DOHH2 (cell line): ENCODE data around the gene IL16.

Experiments used
- H3F3A ChIP-seq: fragments of 200-600 bp; sonication (generic), shearing (Covaris generic); 2 replicates; pipeline ENCODE4 v1.6.0; 2016; ENCODE audit warnings: antibody characterized with exemption, mild to moderate bottlenecking; ENCODE audit not compliant: control insufficient read depth, insufficient read depth
- H3K27ac ChIP-seq: fragments of 200-600 bp; sonication (generic); 2 replicates; pipeline ENCODE4 v1.5.1; 2014; ENCODE audit warnings: low read depth, mild to moderate bottlenecking, low read length, moderate library complexity
- H3K27me3 ChIP-seq: fragments of 200-600 bp; sonication (generic); 2 replicates; pipeline ENCODE4 v1.6.1; 2014; ENCODE audit warnings: mild to moderate bottlenecking, low read length, mixed read lengths; ENCODE audit not compliant: control insufficient read depth
- H3K36me3 ChIP-seq: fragments of 200-600 bp; sonication (generic); 2 replicates; pipeline ENCODE4 v1.6.1; 2014; ENCODE audit warnings: mild to moderate bottlenecking, low read length, moderate library complexity, mixed read lengths; ENCODE audit not compliant: control insufficient read depth
- H3K4me1 ChIP-seq: fragments of 200-600 bp; sonication (generic); 2 replicates; pipeline ENCODE4 v1.6.1; 2014; ENCODE audit warnings: mild to moderate bottlenecking, low read length, mixed read lengths; ENCODE audit not compliant: control insufficient read depth
- H3K4me2 ChIP-seq: fragments of 200-600 bp; sonication (generic); 2 replicates; pipeline ENCODE4 v1.6.0; 2014; ENCODE audit warnings: mild to moderate bottlenecking, low read length, moderate library complexity
- H3K4me3 ChIP-seq: fragments of 200-600 bp; sonication (generic); 2 replicates; pipeline ENCODE4 v1.5.1; 2014; ENCODE audit warnings: mild to moderate bottlenecking, low read length, mixed read lengths
- H3K79me2 ChIP-seq: fragments of 200-600 bp; sonication (generic); 2 replicates; pipeline ENCODE4 v1.6.1; 2014; ENCODE audit warnings: mild to moderate bottlenecking, low read length, mixed read lengths; ENCODE audit not compliant: control insufficient read depth
- H3K9me2 ChIP-seq: fragments of 200-600 bp; sonication (generic); replicated peaks from 2 replicates; pipeline ENCODE4 v1.6.1; 2014; ENCODE audit warnings: mild to moderate bottlenecking, low read length, mixed read lengths; ENCODE audit not compliant: control insufficient read depth
- H3K9me3 ChIP-seq: fragments of 200-600 bp; sonication (generic); 2 replicates; pipeline ENCODE4 v1.6.1; 2014; ENCODE audit warnings: antibody characterized with exemption, low read length, mixed read lengths; ENCODE audit not compliant: control insufficient read depth, insufficient read depth
- H4K20me1 ChIP-seq: fragments of 200-600 bp; sonication (generic); 2 replicates; pipeline ENCODE4 v1.6.0; 2014; ENCODE audit warnings: low read depth, mild to moderate bottlenecking, antibody characterized with exemption, low read length, moderate library complexity; ENCODE audit not compliant: control insufficient read depth, insufficient read depth
- EZH2phosphoT487 ChIP-seq: fragments of 200-600 bp; sonication (generic); IDR thresholded peaks from 2 replicates; pipeline ENCODE4 v1.6.1; 2017; ENCODE audit warnings: borderline replicate concordance, mild to moderate bottlenecking, antibody characterized with exemption, low read length, moderate library complexity, mixed read lengths
- TF ChIP-seq, protein P1 (sequence below): fragments of 200-600 bp; sonication (generic); IDR thresholded peaks from one replicate; pipeline ENCODE4 v1.5.1; 2014; ENCODE audit warnings: antibody characterized with exemption, mild to moderate bottlenecking, low read depth, low read length; ENCODE audit not compliant: poor library complexity, severe bottlenecking

Gene IL16

DNA sequence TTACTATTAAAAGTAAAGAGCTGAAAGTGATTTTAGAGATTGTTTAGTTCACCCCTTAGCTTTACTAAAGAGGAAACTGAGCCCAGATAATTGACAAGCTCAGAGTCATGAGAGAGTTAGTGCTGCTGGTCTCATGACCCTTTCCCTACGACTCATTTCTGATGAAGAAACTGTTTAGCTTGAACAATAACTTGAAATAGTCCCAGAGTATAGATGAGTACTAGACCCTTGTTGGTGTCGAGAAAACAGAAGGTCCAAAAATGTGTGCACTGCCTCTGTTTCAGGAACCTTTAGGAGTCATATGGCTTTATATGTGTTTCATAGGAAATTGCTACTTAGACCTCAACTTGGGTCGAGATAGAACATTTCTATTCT lies 58.2 kb downstream of the IL16 start:
- Histone ChIP-seq H3K36me3 (no peaks in the 10 kb centered on the region), H3K27me3 (peaks cover 33% of the 10 kb centered on the region), H3K4me3 (no peak overlapping the region), H3K9me3 (no peaks in the 10 kb centered on the region), H3K79me2 (no peaks in the 10 kb centered on the region), H3K4me2 (no peak overlapping the region), H3K27ac (no peak overlapping the region), H3F3A (no peaks in the 10 kb centered on the region), H3K9me2 (no peaks in the 10 kb centered on the region), H4K20me1 (no peaks in the 10 kb centered on the region), H3K4me1 (no peaks in the 10 kb centered on the region)
- TF ChIP-seq EZH2phosphoT487: no peak
- TF ChIP-seq, protein P1, sequence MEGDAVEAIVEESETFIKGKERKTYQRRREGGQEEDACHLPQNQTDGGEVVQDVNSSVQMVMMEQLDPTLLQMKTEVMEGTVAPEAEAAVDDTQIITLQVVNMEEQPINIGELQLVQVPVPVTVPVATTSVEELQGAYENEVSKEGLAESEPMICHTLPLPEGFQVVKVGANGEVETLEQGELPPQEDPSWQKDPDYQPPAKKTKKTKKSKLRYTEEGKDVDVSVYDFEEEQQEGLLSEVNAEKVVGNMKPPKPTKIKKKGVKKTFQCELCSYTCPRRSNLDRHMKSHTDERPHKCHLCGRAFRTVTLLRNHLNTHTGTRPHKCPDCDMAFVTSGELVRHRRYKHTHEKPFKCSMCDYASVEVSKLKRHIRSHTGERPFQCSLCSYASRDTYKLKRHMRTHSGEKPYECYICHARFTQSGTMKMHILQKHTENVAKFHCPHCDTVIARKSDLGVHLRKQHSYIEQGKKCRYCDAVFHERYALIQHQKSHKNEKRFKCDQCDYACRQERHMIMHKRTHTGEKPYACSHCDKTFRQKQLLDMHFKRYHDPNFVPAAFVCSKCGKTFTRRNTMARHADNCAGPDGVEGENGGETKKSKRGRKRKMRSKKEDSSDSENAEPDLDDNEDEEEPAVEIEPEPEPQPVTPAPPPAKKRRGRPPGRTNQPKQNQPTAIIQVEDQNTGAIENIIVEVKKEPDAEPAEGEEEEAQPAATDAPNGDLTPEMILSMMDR: no peak

DNA sequence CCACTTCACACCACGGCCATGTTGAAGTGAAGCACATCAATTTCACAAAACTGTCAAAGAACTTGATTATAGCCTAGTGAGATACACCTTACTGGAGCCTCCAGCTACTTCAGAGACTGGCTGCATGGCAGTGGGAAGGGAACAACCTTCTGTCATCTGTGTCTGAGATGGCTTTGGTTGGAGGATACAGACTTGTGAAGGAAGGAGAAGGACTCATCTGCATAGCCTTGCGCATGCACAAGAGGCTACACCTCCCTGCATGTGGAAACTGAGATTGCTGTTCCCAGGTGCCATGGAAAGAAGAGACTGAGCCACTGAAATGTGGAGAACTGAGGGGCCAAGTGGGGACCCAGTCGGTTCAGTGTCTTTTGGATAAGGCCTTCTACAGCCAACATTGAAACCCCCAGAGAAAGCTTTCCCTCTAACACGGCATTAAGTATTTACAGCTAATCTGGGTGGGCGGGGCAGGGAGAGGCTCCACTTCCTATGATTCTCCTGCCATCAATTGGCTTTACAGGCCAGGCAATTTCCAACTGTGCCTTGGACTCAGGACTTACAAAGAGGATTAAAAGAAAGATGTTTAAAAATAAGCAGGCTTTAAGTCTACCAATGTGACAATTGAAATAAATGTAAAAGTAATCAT lies 58.8 kb downstream of the IL16 start:
- H3K4me3 ChIP-seq: no peak overlapping the region
- no peaks in the 10 kb centered on the region for H3K79me2 ChIP-seq
- no peaks in the 10 kb centered on the region for H4K20me1 ChIP-seq
- no peak for TF ChIP-seq EZH2phosphoT487
- TF ChIP-seq, protein P1: no peak
- H3K27me3 ChIP-seq: peaks cover 34% of the 10 kb centered on the region
- H3K4me2 ChIP-seq: no peak overlapping the region
- H3K9me3 ChIP-seq: no peaks in the 10 kb centered on the region
- H3K4me1 ChIP-seq: no peaks in the 10 kb centered on the region
- no peaks in the 10 kb centered on the region for H3K9me2 ChIP-seq
- H3K36me3 ChIP-seq: no peaks in the 10 kb centered on the region
- H3F3A ChIP-seq: no peaks in the 10 kb centered on the region
- H3K27ac ChIP-seq: no peak overlapping the region

DNA sequence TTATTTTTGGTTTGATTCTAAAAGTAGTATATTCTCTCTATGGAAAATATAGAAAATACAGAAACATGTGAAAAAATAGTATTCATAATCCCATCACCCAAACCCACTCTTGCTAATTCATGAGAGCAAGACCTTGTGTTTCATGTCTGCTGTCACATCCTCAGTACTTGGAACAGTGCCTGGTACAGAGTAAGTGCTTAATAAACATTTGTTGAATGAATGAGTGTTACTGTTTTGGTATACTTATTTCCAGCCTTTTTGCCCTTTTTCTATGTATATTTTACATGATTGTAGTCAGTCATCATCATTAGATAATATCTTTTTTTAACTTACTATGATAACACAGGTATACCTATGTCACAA lies 59.3 kb downstream of the IL16 start:
- peaks cover 34% of the 10 kb centered on the region for H3K27me3 ChIP-seq
- H3K27ac ChIP-seq: no peak overlapping the region
- H3K9me2 ChIP-seq: no peaks in the 10 kb centered on the region

More for the DNA sequence above, 59.3 kb downstream of the IL16 start:
- H4K20me1 ChIP-seq: no peaks in the 10 kb centered on the region
- H3F3A ChIP-seq: no peaks in the 10 kb centered on the region
- H3K79me2 ChIP-seq: no peaks in the 10 kb centered on the region
- H3K36me3 ChIP-seq: no peaks in the 10 kb centered on the region
- H3K4me1 ChIP-seq: no peaks in the 10 kb centered on the region
- H3K4me2 ChIP-seq: no peak overlapping the region
- no peak overlapping the region for H3K4me3 ChIP-seq
- H3K9me3 ChIP-seq: no peaks in the 10 kb centered on the region
- TF ChIP-seq EZH2phosphoT487: no peak
- TF ChIP-seq, protein P1: no peak
